HG03460 (cell line): ENCODE data around the gene TSHZ2.
"Not testable (repeated sequence)": the region's sequence is repeated elsewhere in the genome, so short reads cannot be mapped to it uniquely, and the experiment has no call there.

Experiments used
- ATAC-seq: cut with Tn5 transposase; IDR thresholded peaks from one replicate; pipeline ENCODE4 v1.9.1; 2021; ENCODE audit not compliant: unreplicated experiment

TSHZ2 gene

GRCh38 chr20:53524589-53525312 is 552.6 kb downstream of the TSHZ2 start:
- no peak for ATAC-seq

- ATAC-seq, result no peak
Measured at GRCh38 chr20:53527196-53527595, 555.0 kb downstream of the TSHZ2 start.

- ATAC-seq, result no peak
Measured at GRCh38 chr20:53529658-53530057, 557.5 kb downstream of the TSHZ2 start.

- no peak for ATAC-seq
Measured at GRCh38 chr20:53530440-53530839, 558.3 kb downstream of the TSHZ2 start.

GRCh38 chr20:53532654-53533312 is 560.6 kb downstream of the TSHZ2 start:
- ATAC-seq, result not testable (repeated sequence)

GRCh38 chr20:53533500-53533899 is 561.3 kb downstream of the TSHZ2 start:
- ATAC-seq, result no peak

- ATAC-seq, result no peak
Measured at GRCh38 chr20:53534037-53534436, 561.9 kb downstream of the TSHZ2 start.

GRCh38 chr20:53535878-53536277 is 563.7 kb downstream of the TSHZ2 start:
- ATAC-seq, result no peak

- ATAC-seq, result not testable (repeated sequence)
Measured at GRCh38 chr20:53536382-53536781, 564.2 kb downstream of the TSHZ2 start.

GRCh38 chr20:53539516-53539915 is 567.4 kb downstream of the TSHZ2 start:
- ATAC-seq, result no peak
